Activated CD8-positive, alpha-beta memory T cell treated with anti-CD3 and anti-CD28 coated beads, Interleukin-2, amount 50 U/mL, for 24 hours (primary cell): ENCODE data around the gene SDK1.

Source experiments
- DNase-seq: peaks from one replicate; pipeline ENCODE4 v3.0.0-alpha.2; 2020; ENCODE audit errors: extremely low read depth

Gene SDK1

GRCh38 chr7:3332308-3332707 is 31.3 kb downstream of the SDK1 start:
- no peak for DNase-seq

- no peak for DNase-seq
These were observed 32.8 kb downstream of the SDK1 start for GRCh38 chr7:3333861-3334260.

- no peak for DNase-seq
These were observed 35.1 kb downstream of the SDK1 start for GRCh38 chr7:3336042-3336665.

DNA sequence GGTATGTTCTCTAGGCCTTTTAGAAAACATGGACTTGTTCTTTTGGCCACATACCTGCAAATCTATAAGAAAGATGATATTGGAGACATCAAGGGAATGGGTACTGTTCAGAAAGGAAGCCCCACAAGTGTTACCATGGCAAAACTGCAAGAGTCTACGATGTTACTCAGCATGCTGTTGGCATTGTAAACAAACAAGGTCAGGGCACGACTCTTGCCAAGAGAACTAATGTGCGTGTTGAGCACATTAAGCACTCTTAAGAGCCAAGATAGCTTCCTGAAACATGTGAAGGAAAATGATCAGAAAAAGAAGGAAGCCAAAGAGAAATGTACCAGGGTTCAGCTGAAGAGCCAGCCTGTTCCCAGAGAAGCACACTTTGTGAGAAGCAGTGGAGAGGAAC is 37.1 kb downstream of the SDK1 start:
- no peak for DNase-seq

GRCh38 chr7:3345699-3346481 is 44.8 kb downstream of the SDK1 start:
- DNase-seq = no peak

DNA sequence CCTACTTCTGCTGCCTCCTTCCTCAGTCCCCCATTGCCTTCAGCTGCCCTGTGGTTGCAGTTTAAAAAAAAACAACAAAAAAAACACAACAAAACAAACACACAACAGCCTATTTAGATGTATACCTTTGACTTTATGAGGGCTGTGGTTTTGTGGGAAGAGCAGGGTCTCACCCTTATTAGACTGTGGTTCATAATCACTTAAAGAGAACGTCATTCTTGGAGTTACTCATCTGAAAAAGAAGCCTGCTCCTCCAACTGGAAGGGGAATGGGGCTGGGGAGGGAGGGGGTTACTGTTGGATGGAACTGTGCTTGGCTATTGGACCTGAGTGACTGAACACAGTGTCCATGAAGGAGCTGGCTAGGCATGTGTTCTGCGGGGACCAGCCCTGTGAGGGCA is 48.1 kb downstream of the SDK1 start:
- no peak for DNase-seq

- DNase-seq = no peak
These were observed 55.1 kb downstream of the SDK1 start for GRCh38 chr7:3356173-3356572.

- DNase-seq = no peak
These were observed 57.9 kb downstream of the SDK1 start for GRCh38 chr7:3358991-3359390.

DNA sequence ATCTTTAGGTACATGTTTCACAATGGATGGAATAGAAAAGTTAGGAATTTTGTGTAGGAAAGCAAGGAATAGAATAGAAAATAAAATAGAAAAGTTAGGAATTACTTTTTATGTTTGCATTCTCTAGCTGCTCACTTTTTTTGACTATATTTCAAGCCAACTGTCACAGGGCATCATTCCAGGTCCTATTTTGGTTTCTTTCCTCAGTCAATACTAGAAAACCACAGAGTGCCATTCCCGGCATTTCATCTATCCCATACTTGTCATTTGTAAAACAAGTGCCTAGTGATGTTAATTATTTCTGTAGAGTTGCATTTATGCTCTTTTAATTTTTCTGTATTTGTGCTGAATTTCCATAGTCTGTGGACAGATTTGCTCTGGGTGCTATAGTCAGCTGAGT is 66.2 kb downstream of the SDK1 start:
- no peak for DNase-seq

DNA sequence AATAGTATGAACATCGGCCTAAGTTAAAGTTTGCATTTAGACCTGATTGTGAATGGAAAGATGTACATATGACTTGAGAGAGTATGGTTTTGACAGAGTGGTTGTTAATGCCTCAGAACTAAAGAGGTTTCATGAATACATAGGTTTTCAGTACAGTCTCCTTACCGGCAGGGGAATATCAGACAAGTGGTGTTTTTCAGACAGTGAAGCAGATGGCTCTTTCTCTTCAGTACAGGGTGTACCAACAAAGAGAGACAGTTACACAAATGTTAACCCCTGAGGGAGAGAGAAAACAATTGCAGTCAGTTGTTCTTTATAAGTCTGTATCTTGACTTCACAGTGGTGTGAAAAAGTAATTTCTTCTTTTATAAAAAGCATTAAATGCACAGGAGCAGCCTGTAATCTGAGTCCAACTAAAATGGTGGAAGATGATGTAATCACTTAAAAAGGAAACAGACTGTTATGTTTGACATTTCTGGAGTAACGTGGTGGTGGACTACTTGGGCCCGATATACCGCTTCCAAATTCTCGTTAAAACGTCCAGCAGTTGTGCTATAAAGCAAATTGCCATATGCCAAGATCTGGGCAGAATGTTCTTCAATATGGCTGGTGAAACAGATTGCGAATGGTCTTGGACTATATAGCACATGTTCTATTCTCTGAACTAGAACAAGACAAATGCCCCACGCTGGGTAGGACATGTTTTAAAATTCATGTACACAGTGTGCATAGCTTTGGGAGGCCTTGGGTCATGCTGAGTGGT is 69.2 kb downstream of the SDK1 start:
- DNase-seq = no peak

DNA sequence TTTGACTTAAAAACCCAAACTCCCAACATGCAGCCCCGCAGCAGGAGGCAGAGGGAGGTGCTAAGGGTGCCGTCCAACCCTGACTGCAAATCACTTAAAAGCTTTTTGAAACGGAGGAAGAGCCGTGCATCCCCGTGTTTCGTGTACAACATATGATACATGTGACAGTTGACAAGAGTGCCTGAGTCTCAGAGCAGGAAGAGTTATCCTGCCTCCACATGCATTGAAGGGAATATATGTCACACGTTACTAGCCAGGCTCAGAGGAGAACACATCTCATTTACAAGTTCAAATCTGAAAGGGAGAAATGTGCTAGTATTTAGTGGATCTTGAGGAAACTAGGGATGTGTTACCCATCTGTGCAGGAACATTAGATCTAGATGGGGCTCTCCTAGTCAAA is 69.9 kb downstream of the SDK1 start:
- no peak for DNase-seq

DNA sequence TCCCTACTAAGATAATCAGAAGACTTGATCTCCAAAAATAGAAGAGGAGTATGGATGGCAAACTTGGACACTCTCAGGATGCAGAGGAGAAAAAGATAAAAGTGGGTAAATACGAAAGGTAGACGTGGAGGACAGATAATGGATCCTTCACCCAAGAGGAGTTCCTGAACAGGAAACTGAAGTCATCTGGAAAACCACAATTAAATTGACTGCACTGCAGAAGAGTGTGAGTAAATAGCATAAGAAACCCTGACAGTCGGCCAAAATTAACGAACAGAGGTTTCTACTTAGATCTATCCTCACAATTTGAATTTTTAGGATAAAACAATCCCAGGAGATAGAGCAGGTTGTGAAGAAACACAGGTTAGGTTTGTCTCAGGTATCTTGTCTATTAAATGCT is 70.5 kb downstream of the SDK1 start:
- no peak for DNase-seq

DNA sequence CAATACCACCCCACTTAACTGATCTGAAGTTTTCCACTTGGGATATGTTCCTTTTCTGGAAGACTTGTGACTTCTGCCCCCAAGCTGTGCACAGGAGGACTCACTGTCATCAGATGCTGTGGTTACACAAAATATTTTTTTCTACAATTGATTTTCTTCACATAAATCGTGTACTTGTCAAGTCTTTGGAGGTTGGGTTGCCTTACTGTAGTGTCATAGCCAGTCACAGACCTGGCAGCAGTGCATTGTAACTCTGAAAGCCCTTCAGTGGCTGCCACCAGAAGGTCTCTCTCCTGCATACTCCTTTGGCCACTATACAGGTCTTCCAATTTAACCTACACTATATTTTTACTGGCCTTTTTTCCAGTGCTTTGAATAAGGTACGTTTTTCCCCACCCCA is 73.2 kb downstream of the SDK1 start:
- no peak for DNase-seq

DNA sequence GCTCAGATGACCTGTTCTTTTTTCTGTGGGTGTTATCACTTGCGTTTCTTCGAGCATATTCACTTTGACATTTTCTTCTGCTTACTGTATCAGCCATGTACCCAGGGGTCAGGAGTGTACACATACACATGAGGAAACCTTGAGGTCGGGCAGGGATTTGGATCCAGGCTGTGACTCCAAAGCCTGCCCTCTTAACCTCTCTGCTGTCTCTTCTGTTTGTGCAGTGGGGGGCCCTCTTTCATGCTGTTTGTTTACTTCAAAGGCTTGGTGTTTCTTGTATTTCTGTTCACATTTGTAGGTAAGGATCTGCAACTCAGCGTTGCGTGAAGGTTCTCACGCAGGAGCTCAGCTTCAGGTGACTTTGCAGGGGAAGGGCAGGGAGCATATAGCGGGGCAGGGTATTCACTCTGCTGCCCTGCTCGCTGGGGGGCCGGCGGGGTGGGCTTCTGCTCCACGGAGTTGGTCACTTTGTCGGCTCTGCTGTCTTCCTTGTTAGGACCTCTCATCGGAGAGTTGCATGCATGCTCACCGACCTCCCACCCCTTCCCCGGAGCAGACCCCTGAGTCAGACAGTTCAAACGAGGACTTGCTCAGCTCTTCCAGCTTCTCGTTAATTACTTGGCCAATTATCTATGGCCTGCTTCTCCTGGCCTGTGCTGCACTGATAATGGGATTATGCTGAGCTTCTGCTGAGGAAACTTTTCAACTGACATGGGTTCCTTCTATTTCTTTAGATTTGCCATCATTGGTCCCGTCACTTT is 77.5 kb downstream of the SDK1 start:
- no peak for DNase-seq

GRCh38 chr7:3380034-3380433 is 79.0 kb downstream of the SDK1 start:
- no peak for DNase-seq

- DNase-seq = no peak
These were observed 80.0 kb downstream of the SDK1 start for GRCh38 chr7:3380886-3381685.

DNA sequence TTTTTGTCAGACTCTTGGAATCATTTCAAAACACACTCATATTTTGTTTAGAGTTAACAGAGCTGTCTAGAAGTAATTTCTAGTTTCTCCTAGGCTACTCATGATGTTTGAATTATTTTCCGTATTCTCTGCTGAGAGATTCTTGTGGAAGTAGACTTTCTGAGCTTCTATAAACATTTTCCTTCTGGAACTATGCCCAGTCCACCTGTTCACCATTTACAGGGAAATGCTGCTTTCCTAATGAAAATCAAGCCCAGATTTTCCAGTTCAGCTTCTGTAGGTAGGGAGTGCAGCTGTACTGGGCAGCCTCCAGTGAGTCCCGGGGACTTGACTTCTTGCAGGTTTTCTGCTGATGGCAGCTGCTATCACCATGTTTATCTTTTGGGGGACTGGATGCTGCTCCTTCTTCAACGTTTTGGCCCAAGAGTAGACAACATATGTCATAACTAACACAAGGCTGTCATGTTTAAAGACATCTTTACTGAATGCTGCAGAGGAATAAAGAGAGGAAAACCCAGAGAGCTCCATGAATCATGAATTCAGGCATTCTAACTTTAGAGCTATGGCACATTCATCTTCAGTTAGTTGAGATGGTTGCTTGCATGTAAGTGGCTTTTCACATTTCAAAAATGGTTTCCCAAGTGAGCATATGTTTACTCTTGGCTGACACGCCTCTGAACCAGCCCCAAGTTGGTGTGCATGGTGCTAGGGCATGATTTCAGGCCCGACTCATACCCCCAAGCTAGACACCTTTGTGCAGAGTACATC is 85.6 kb downstream of the SDK1 start:
- no peak for DNase-seq

DNA sequence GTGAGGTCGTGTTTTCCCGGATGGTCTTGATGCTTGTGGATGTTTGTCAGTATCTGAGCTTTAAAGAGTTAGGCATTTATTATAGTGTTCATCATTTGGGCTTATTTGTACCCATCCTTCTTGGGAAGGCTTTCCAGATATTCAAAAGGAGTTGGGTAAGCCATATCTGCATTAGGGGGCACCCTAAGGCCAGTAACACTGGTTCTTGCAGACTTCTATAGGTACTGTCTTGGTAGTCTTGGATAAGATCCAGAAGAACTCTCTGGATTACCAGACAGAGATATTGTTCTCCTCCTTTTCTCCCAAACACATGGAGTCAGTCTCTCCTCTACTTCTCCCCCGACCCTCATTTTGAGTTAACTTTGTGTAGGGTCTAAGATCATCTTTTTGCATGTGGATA is 92.8 kb downstream of the SDK1 start:
- DNase-seq = no peak

DNA sequence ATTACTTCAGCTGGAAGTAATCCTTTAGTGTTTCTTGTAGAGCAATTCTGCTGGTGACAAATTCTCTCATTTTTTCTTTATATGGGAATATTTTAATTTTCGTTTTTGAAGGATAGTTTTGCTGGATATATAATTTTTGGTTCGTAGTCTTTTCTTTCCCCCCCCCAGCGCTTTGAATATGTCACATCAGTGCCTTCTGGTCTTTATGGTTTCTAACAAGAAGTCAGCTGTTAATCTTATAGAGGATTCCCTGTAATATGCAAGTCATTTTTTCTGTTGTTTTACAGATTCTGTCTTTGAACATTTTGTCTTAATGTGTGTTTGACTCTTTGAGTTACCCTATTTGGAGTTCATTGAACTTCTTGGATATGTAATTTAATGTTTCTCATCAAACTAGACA is 96.3 kb downstream of the SDK1 start:
- no peak for DNase-seq

DNA sequence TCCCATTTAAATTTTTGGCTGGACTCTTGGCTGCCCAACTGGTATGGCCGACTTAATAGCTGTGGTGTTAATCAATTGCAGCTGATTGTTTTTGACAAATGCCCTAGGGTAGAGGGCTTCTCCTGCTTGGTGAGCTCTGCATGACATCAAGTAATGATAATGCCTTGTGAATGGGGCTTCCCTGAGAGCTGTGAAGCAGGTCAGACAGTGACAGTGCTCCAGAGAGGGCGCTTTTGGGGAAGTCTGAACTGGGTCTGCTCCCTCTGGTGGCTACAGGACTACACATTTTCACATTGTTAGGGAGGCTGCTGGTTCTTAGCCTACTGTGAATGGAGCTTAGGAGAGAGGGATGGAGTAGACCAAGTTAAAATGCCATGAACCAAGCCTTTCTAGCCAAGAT is 98.8 kb downstream of the SDK1 start:
- no peak for DNase-seq

DNA sequence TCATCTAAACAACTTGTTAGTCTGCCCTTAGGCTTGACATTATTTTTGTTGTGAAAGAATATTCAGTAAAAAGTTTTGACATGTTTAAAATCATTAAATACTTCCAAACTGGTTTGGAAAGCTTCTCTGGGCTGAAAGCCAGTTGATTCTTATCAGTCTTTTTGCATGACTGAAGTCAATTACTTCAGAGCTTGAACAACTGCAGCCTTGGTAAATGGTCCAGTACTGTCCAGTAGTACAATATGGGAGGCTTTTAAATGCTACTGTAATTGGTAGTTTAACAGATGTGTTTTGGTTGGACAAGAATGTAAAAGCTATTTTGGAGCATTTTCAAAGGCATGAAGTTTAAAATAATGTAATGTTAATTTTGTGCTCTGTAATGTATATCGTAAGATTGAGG is 103.4 kb downstream of the SDK1 start:
- DNase-seq = no peak
